ENCODE data around the gene ANG. TPM values are rescaled to one million over a fixed set of nuclear protein-coding genes. Genes with fewer than 3 reads are reported as not detected.

ANG gene
- total RNA-seq, 1 experiment from 2014 or later, result 5.8 TPM

DNA sequence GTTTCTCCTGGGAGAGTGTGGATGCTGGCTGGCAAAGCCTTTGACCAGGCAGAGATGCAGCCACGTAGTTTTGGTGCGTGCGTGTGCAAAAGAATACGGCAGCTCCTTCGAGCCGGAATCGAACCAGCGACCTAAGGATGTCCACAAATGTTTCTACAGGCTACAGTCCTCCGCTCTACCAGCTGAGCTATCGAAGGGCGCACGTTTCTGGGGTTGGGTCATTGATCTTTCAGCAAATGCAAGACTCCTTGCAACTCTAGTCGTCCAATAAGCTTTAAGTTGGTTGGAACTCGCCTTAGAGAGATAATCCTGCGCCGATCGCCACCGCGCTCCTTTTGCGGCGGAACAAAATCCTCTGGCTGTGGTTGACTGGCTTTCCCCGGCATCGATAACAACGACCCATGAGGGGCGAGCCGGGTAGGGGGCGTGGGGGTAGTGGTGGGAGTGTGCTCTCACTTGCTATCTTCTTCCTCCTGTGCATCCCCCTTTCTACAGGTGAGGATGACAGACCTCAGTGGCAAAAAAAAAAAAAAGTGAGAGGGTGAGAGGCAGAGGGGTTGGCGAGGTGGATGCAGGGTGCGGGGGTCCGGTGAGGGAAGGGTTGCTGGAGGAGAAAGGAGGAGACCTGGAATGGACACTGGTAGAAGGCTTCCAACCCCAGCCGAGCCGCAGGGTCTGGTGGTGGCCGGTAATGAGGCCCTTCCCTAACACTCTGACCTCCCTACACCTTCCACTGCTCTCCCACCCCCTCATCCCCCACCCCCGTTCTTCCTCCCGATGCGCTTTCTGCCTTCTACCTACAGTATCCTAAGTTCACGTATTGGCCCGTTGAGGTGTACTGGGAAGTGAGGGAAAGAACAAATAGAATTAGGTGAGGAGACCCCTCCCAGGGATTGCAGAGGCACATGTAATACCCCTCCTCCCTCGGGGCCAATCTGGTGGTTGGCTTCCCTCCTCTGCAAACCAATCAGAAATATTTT, 35.3 kb upstream of the ANG start:
- H3K27ac ChIP-seq (ENCODE audit: low read depth, low read length), result no peak overlapping the region
- intact Hi-C loops (cut with micrococcal nuclease), result loop anchor here (1.0 kb wide), 1 partner anchor 20 kb away; no protein-coding TSS in a partner anchor
- peaks cover 6 to 29% of the 10 kb centered on the region in 2 experiments for H3K4me1 ChIP-seq (ENCODE audit: control insufficient read depth in 1 of 2, insufficient read depth in 2 of 2, low read length in 2 of 2)
- peak overlapping the region; percentile 38 to 42 for H3K4me3 ChIP-seq (replicated peaks in 1 of 2; ENCODE audit: low read depth in 1 of 2, low read length in 2 of 2)
- no TSS peak for BruUV-seq (replicated peaks)
- no peaks in the 10 kb centered on the region for H3K27me3 ChIP-seq (ENCODE audit: insufficient read depth, low read length)
- H3K9me2 ChIP-seq (ENCODE audit: insufficient read depth), result no peaks in the 10 kb centered on the region
- ChIA-PET CTCF (interaction anchor here (0.6 to 2.1 kb wide), 10 partner anchors 10 to 451 kb away, joined by 3 to 11 read pairs (median 4); partner anchors contain the start of gene RNASE4), RAD21 (ENCODE audit: low non-redundant PET in 1 of 2, low total read pairs in 2 of 2, uncharacterized antibody in 2 of 2, unreplicated experiment in 2 of 2) (interaction anchor here (0.5 to 1.6 kb wide), 8 partner anchors 21 to 878 kb away, joined by 3 to 4 read pairs (median 3); partner anchors contain the start of gene PARP2 (in 1 of the 2)), POLR2A (interaction anchor here (0.7 to 3.2 kb wide), 5 partner anchors 10 to 310 kb away, joined by 3 to 25 read pairs (median 4); partner anchors contain the start of genes PARP2 and RNASE4)
- ATAC-seq (peak; percentile 63), DNase-seq (ENCODE audit: low read depth, low spot score) (peak; percentile 91)
- H4K20me1 ChIP-seq (ENCODE audit: insufficient read depth), result no peaks in the 10 kb centered on the region
- H3K9me3 ChIP-seq (ENCODE audit: control insufficient read depth in 1 of 2, insufficient read depth in 1 of 2, low read depth in 1 of 2, low read length in 2 of 2), result no peaks in the 10 kb centered on the region
- H3K4me2 ChIP-seq (ENCODE audit: low read length), result peak overlapping the region; percentile 69
- no peak for TF ChIP-seq EZH2 (IDR thresholded peaks at IDR 0.05)
- TF ChIP-seq ZNF274 (IDR thresholded peaks at IDR 0.05; ENCODE audit: low read depth, low read length), result no peak
- no peak for TF ChIP-seq EGR1 (IDR thresholded peaks at IDR 0.05; ENCODE audit: low read depth)
- no peak for TF ChIP-seq ZFX (IDR thresholded peaks at IDR 0.05)
- peak; percentile 76 for TF ChIP-seq TCF7L2 (IDR thresholded peaks at IDR 0.05; ENCODE audit: borderline replicate concordance, extremely low read depth, insufficient read depth, insufficient read length)
- peak; percentile 32; the same call in 1 of the 2 replicates for TF ChIP-seq SP1 (IDR thresholded peaks at IDR 0.05; ENCODE audit: low read depth)
- no peak for TF ChIP-seq EZH2phosphoT487 (IDR thresholded peaks at IDR 0.05; ENCODE audit: borderline replicate concordance)
- TF ChIP-seq CBX3 (IDR thresholded peaks at IDR 0.05; ENCODE audit: low read depth), result peak; percentile 91
- TF ChIP-seq RAD21 (IDR thresholded peaks at IDR 0.05; ENCODE audit: low read depth), result no peak
- TF ChIP-seq CEBPB (IDR thresholded peaks at IDR 0.05; ENCODE audit: low read depth), result peak; percentile 30; the same call in 1 of the 2 replicates
- TF ChIP-seq JUND (IDR thresholded peaks at IDR 0.05), result no peak
- TF ChIP-seq MAX (IDR thresholded peaks at IDR 0.05), result peak; percentile 74
- no peak for TF ChIP-seq FOSL1 (IDR thresholded peaks at IDR 0.05; ENCODE audit: low read depth)
- TF ChIP-seq ATF3 (IDR thresholded peaks at IDR 0.05), result peak; percentile 97
- TF ChIP-seq, protein P1, sequence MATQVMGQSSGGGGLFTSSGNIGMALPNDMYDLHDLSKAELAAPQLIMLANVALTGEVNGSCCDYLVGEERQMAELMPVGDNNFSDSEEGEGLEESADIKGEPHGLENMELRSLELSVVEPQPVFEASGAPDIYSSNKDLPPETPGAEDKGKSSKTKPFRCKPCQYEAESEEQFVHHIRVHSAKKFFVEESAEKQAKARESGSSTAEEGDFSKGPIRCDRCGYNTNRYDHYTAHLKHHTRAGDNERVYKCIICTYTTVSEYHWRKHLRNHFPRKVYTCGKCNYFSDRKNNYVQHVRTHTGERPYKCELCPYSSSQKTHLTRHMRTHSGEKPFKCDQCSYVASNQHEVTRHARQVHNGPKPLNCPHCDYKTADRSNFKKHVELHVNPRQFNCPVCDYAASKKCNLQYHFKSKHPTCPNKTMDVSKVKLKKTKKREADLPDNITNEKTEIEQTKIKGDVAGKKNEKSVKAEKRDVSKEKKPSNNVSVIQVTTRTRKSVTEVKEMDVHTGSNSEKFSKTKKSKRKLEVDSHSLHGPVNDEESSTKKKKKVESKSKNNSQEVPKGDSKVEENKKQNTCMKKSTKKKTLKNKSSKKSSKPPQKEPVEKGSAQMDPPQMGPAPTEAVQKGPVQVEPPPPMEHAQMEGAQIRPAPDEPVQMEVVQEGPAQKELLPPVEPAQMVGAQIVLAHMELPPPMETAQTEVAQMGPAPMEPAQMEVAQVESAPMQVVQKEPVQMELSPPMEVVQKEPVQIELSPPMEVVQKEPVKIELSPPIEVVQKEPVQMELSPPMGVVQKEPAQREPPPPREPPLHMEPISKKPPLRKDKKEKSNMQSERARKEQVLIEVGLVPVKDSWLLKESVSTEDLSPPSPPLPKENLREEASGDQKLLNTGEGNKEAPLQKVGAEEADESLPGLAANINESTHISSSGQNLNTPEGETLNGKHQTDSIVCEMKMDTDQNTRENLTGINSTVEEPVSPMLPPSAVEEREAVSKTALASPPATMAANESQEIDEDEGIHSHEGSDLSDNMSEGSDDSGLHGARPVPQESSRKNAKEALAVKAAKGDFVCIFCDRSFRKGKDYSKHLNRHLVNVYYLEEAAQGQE (IDR thresholded peaks at IDR 0.05; ENCODE audit: low read depth), result no peak
- H3K36me3 ChIP-seq (ENCODE audit: control insufficient read depth in 1 of 2, insufficient read depth in 2 of 2, low read length in 2 of 2), result no peaks in the 10 kb centered on the region
- no peaks in the 10 kb centered on the region for H3K79me2 ChIP-seq (ENCODE audit: insufficient read depth, low read length)
- peak overlapping the region; percentile 38; the same call in 1 of the 2 replicates for H3K9ac ChIP-seq (ENCODE audit: low read length)
- peak overlapping the region; percentile 75 for H2AFZ ChIP-seq (ENCODE audit: low read depth, low read length, poor library complexity, severe bottlenecking)
